Right renal cortex interstitium (tissue), 3 donors: ENCODE measurements around the gene PCDHA1. TPM values are rescaled to one million over a fixed set of nuclear protein-coding genes. Genes with fewer than 3 reads are reported as not detected.
"Not testable (repeated sequence)": the region's sequence is repeated elsewhere in the genome, so short reads cannot be mapped to it uniquely, and the experiment has no call there.

Experiments
- DNase-seq, 3 donors: peaks; one replicate each; pipeline ENCODE4 v3.0.0-alpha.2; 2013; ENCODE audit warnings: low read depth in 3 of 3, low spot score in 2 of 3
- polyA plus RNA-seq, 3 donors: library from polyadenylated mRNA; unstranded; fragments of 120-200 nt; gene quantifications; one replicate each; pipeline ENCODE4 v1.2.1, GENCODE V29; 2013; ENCODE audit not compliant: insufficient read length in 3 of 3

The PCDHA1 gene
- under 1 TPM in 2 of 3 donors, not detected in 1; 0.06 to 0.08 TPM for polyA plus RNA-seq

GRCh38 chr5:140785905-140786686 is at the start of gene PCDHA1:
Gene PCDHA1, plus strand, starts transcription at chr5:140786140.
- DNase-seq: no peak

DNA sequence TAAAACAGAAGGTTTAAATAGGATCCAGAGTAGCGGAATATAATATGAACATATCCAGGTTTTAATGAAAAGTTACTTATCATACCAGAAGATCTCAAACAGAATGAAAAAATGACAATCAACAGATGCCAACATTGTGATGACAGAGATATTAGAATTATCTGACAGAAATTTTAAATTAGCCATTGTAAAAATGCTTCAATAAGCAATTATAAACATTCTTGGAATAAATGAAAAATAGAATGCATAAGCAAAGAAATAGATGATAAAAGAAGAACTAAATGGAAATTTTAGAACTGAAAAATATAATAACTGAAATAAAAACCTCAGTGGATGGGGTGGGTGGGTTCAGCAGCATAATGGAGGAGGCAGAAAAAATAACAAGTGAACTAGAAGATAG is 48.5 kb upstream of the PCDHA1 start:
- no peak for DNase-seq

GRCh38 chr5:140741967-140742366 is 44.0 kb upstream of the PCDHA1 start:
- no peak for DNase-seq

GRCh38 chr5:140753561-140753960 is 32.4 kb upstream of the PCDHA1 start:
- no peak for DNase-seq

DNA sequence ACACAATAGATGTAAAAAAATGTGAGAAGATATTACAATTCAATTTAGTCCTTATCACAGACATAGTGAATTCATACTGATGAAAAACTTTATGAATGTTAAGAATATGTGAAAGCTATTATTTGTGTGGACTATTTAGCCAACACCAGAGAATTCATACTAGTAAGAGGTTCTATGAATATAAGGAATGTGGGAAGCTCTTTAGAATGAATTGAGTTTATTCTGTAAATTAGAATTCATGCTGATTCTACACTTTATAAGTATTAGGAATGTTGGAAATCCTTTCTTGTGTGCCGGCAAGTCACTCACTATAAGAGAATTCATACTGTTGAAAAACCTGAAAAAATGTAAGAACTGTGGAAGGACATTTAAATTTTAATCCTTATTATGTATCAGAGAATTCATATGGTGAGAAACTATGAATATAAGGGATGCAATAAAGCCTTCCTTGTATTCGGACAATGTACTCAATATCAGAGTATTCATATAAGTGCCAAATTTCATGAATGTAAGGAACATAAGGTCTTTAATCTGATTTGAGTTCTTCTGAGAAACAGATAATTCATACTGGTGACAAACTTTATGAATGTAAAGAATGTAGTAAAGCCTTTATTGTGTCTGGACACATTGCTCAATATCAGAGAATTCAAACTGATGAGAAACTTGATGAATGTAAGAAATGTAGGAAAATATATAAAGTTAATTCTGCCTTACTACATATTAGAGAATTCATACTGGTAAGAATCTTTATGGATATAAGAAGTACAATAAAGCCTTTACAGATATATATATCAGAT is 21.6 kb upstream of the PCDHA1 start:
- DNase-seq: no peak

DNA sequence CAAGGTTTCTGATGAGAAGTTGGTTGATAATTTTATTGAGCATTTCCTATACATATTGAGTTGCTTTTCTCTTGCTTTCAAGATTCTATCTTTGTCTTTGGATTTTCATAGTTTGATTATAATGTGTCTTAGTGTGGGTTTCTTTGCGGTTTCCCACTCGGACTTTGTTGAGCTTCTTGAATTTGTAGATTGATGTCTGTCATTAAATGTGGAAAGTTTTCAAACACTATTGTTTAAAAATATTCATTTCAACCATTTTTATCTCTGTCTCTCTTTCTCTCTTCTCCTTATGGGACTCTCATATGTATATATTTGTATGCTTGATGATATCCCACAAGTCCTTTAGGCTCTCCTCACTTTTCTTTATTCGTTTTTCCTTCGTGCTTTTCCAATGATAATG is 18.5 kb upstream of the PCDHA1 start:
- no peak for DNase-seq

DNA sequence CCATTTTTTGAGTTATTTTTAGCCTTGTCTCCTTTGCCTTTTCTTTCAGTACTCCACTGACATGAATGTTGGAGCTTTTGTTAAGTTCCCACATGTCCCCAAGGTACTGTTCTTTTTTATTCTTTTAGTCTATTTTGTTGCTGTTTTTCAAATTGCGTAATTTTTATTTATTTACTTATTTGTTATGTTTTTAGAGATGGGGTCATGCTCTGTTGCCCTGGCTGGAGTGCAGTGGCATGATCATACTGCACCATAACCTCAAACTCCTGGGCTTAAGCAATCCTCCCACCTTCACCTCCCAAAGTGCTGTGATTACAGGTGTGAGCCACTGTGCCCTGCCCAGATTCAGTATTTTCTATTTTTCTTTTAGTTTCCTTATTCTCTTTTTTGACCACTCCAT is 5.4 kb upstream of the PCDHA1 start:
- DNase-seq: no peak

GRCh38 chr5:140787422-140787821 is 1.5 kb downstream of the PCDHA1 start:
- DNase-seq: not testable (repeated sequence)

DNA sequence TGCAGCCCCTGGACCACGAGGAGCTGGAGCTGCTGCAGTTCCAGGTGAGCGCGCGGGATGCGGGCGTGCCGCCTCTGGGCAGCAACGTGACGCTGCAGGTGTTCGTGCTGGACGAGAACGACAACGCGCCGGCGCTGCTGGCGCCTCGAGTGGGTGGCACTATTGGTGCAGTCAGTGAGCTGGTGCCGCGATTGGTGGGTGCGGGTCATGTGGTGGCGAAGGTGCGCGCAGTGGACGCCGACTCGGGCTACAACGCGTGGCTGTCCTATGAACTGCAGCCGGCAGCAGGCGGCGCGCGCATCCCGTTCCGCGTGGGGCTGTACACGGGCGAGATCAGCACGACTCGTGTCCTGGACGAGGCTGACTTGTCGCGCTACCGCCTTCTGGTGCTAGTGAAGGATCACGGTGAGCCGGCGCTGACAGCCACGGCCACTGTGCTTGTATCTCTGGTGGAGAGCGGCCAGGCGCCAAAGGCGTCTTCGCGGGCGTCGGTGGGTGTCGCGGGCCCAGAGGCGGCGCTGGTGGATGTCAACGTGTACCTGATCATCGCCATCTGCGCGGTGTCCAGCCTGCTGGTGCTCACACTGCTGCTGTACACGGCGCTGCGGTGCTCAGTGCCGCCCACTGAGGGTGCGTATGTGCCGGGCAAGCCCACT is 2.0 kb downstream of the PCDHA1 start:
- DNase-seq: not testable (repeated sequence)

DNA sequence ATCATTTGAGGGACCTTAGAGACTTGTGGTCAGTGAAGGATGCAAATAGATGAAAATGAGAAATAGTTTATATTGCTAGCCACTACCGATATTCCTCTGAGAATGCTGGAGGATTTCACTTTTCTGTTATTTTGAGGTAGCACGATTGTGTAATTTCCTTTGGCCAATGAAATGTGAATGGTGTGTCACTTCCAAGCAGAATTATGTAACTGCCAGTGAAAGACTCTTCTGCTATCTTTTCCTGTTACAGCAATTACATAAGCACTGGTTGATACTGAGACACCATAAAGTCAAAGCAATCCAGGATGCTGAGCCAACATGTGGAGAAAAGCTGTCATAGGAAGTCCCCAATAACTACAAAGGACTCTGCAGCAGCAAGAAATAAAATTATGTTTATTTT is 5.1 kb downstream of the PCDHA1 start:
- DNase-seq: no peak

DNA sequence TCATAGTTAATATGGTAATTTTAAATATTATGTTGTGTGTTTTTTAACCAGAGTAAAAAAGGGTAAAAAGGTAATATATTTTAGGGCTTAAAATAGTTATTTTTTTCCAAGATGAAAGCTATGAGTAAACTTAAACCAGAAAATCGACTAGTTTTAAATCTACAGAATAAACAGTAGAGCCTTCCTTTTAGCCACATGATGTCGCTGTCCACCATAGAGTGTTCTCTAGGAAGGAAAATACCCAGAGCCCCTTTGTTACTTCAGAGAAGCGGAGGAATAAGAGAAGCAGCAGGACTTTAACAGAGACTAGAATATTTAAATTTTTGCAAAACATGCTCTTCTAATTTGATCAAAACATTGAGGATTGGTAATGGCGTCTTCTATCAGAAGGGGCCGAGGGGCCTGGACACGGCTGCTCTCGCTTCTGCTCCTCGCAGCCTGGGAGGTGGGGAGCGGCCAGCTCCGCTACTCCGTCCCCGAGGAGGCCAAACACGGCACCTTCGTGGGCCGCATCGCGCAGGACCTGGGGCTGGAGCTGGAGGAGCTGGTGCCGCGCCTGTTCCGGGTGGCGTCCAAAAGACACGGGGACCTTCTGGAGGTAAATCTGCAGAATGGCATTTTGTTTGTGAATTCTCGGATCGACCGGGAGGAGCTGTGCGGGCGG is 8.8 kb downstream of the PCDHA1 start, which contains the start of gene PCDHA2:
PCDHA2 (plus strand) TSS at position 258 of the 664 bp plus-strand sequence.
- no peak for DNase-seq

DNA sequence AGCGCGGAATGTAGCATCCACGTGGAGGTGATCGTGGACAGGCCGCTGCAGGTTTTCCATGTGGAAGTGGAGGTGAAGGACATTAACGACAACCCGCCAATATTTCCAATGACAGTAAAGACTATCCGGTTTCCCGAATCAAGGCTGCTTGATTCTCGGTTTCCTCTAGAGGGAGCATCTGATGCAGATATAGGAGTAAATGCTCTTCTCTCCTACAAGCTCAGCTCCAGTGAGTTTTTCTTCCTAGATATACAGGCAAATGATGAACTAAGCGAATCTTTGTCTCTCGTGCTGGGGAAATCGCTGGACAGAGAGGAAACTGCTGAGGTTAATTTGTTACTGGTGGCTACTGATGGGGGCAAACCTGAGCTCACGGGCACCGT is 9.3 kb downstream of the PCDHA1 start:
- no peak for DNase-seq

GRCh38 chr5:140796072-140796717 is 10.3 kb downstream of the PCDHA1 start:
- not testable (repeated sequence) for DNase-seq

DNA sequence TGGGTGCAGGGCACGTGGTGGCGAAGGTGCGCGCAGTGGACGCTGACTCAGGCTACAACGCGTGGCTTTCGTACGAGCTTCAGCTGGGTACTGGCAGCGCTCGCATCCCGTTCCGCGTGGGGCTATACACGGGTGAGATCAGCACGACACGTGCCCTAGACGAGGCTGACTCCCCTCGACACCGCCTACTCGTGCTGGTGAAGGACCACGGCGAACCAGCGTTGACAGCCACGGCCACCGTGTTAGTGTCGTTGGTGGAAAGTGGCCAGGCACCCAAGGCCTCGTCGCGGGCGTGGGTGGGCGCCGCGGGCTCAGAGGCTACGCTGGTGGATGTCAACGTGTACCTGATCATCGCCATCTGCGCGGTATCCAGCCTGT is 10.8 kb downstream of the PCDHA1 start:
- DNase-seq: no peak

DNA sequence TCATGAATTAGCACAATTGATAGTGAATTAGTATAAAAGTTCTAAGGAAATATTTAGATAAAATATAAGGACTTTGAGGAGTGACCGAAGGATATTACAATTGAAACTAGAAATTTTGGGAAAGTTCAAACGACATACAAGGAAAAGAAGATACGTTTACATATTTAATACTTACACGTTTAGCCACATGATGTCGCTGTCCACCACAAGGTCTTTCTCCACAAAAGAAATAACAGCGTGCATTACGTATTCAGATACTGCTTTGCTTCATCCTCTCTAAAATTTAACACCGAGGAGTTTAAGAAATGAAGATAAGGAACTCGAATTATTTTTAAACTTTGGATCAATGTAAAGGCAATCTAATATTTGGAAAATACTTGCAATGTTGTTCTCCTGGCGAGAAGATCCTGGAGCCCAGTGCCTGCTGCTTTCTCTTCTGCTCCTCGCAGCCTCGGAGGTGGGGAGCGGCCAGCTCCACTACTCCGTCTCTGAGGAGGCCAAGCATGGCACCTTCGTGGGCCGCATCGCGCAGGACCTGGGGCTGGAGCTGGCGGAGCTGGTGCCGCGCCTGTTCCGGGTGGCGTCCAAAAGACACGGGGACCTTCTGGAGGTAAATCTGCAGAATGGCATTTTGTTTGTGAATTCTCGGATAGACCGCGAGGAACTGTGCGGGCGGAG is 15.0 kb downstream of the PCDHA1 start, which contains the start of gene PCDHA3:
PCDHA3 (plus strand) TSS at position 242 of the 678 bp plus-strand sequence.
- no peak for DNase-seq

GRCh38 chr5:140801494-140801841 is 15.5 kb downstream of the PCDHA1 start:
- DNase-seq: no peak

- not testable (repeated sequence) for DNase-seq
Measured at GRCh38 chr5:140802381-140802780, 16.4 kb downstream of the PCDHA1 start.

GRCh38 chr5:140802781-140803271 is 16.9 kb downstream of the PCDHA1 start:
- no peak for DNase-seq
